Sigmoid colon (tissue), 7 donors: ENCODE data around the gene ITLN1. TPM values are rescaled to one million over a fixed set of nuclear protein-coding genes. Genes with fewer than 3 reads are reported as not detected.
"Not testable (repeated sequence)": the region's sequence is repeated elsewhere in the genome, so short reads cannot be mapped to it uniquely, and the experiment has no call there.

Experiments used
- DNase-seq: peaks from one replicate; pipeline ENCODE4 v3.0.0-alpha.2; 2019
- H3K27ac ChIP-seq, 4 donors: fragments of 200-600 bp; sonication (generic); one replicate each; pipeline ENCODE4 v1.5.1; 2016 to 2019; ENCODE audit warnings: mild to moderate bottlenecking in 1 of 4
- H3K27me3 ChIP-seq, 3 donors: fragments of 200-600 bp; sonication (generic); one replicate each; pipeline ENCODE4 v1.5.1; 2019; ENCODE audit warnings: mild to moderate bottlenecking in 1 of 3
- H3K36me3 ChIP-seq, 4 donors: fragments of 200-600 bp; sonication (generic); one replicate each; pipeline ENCODE4 v1.5.1; 2016 to 2019
- H3K4me1 ChIP-seq, 4 donors: fragments of 200-600 bp; sonication (generic); one replicate each; pipeline ENCODE4 v1.5.1; 2017 to 2019
- H3K4me3 ChIP-seq, 4 donors: fragments of 200-600 bp; sonication (generic); one replicate each; pipeline ENCODE4 v1.5.1; 2017 to 2019; ENCODE audit warnings: mild to moderate bottlenecking in 2 of 4, moderate library complexity in 1 of 4
- H3K9me3 ChIP-seq, 4 donors: fragments of 200-600 bp in 3 of 4; sonication (generic) in 3 of 4; one replicate each; pipeline versions ENCODE4 v1.5.1 to v1.6.1; 2013 to 2019
- EP300 ChIP-seq, 4 donors: sonication (generic); formaldehyde crosslinking; IDR thresholded peaks; one replicate each; pipeline ENCODE4 v1.6.1; 2017; ENCODE audit warnings: antibody characterized with exemption in 4 of 4
- POLR2A ChIP-seq, 2 donors: fragments of 450-650 bp; IDR thresholded peaks; one replicate each; pipeline ENCODE4 v1.6.1; 2016; ENCODE audit warnings: antibody characterized with exemption in 2 of 2, mild to moderate bottlenecking in 2 of 2, moderate library complexity in 2 of 2
- POLR2AphosphoS5 ChIP-seq, 4 donors: sonication (generic); formaldehyde crosslinking; IDR thresholded peaks; one replicate each; pipeline ENCODE4 v1.6.1; 2017; ENCODE audit warnings: antibody characterized with exemption in 4 of 4
- WGBS, 2 donors: extraction: QIAGEN DNeasy Blood & Tissue Kit; methylation state at CpG; one replicate each; pipeline ENCODE4 v1.1.7; 2013; 5-methylcytosine and 5-hydroxymethylcytosine counted together
- intact Hi-C: fragments of 100-400 bp; cut with DNase I; formaldehyde crosslinking; loops from one replicate; pipeline ENCODE4 v1.15.1; 2023
- polyA plus RNA-seq, 3 donors: library from polyadenylated mRNA; stranded (reverse); fragments of 200-250 nt; gene quantifications; one replicate each; pipeline ENCODE4 v1.2.3, GENCODE V29; 2013
- total RNA-seq, 4 donors: library from RNA; depleted of rRNA; stranded (reverse); fragments of >200 nt; gene quantifications; one replicate each; pipeline ENCODE4 v1.1.0, GENCODE V29; 2016
- TF ChIP-seq, protein P1 (sequence below), 4 experiments: fragments of 450-650 bp in 3 of 4; fragments of 200-600 bp in 1 of 4; IDR thresholded peaks; one replicate each; pipeline ENCODE4 v1.5.1; 2016 to 2019; ENCODE audit warnings: antibody characterized with exemption in 4 of 4, mild to moderate bottlenecking in 3 of 4, moderate library complexity in 2 of 4
- donor health status: healthy with polysubstance abuse.
- donor health status: Bipolar disorder and iron deficiency.
- donor health status: healthy.

The ITLN1 gene
- total and polyA plus RNA-seq, 7 donors: 0.66 to 478 (median 175) TPM; not detected in 2

DNA sequence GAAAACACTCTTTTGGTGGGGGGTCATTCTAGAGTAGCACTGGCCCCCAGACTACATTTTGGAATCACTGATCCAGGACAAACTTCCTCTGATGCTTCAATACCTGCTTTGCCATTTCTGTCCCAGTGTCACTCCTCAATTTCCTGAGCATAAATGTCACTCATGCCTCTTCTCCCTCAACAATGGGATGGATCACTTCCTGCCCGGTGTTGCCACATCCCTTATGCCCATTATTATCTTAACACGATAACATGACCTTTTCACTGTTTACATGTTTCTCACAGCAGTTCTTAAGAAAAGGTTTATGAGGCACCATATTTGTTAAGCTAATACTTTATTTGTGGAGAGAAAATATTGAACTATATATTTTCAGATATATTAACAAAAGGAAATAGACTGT is 3.9 kb upstream of the ITLN1 start:
- no peak for DNase-seq
- intact Hi-C loops: no loop called here
- peaks cover 0 to 5% (median 0%) of the 10 kb centered on the region in 3 donors for H3K27me3 ChIP-seq
- 17 to 51% methylated on average over 2 of the region's 2 CpGs for WGBS, 2 donors
- peaks cover 0 to 2% (median 0%) of the 10 kb centered on the region in 4 donors for H3K9me3 ChIP-seq
- H3K4me3 ChIP-seq: no peak overlapping the region
- H3K27ac ChIP-seq: no peak overlapping the region
- H3K36me3 ChIP-seq: no peaks in the 10 kb centered on the region
- H3K4me1 ChIP-seq: no peaks in the 10 kb centered on the region
- no peak for TF ChIP-seq EP300 (IDR thresholded peaks at IDR 0.05)

DNA sequence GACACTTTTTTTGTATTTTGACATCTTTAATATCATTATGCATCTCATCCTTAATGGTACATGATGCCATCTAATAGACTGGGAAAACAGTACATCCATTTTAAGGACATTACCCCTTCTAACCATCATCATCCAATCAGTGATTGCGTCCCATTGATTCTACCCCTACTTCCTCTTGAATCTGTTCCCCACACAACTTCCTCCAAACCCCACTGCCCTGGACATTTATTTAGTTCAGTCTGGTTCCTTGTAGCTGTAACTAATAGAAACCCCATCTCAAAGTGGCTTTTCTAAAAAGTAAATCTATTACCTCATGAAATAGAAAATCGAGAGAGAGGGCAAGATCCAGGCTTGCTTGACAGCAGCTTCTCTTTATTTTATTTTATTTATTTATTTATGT is 2.1 kb upstream of the ITLN1 start:
- H3K9me3 ChIP-seq: no peaks in the 10 kb centered on the region
- H3K36me3 ChIP-seq: no peaks in the 10 kb centered on the region
- DNase-seq: no peak
- no peaks in the 10 kb centered on the region for H3K4me1 ChIP-seq
- TF ChIP-seq, protein P1, sequence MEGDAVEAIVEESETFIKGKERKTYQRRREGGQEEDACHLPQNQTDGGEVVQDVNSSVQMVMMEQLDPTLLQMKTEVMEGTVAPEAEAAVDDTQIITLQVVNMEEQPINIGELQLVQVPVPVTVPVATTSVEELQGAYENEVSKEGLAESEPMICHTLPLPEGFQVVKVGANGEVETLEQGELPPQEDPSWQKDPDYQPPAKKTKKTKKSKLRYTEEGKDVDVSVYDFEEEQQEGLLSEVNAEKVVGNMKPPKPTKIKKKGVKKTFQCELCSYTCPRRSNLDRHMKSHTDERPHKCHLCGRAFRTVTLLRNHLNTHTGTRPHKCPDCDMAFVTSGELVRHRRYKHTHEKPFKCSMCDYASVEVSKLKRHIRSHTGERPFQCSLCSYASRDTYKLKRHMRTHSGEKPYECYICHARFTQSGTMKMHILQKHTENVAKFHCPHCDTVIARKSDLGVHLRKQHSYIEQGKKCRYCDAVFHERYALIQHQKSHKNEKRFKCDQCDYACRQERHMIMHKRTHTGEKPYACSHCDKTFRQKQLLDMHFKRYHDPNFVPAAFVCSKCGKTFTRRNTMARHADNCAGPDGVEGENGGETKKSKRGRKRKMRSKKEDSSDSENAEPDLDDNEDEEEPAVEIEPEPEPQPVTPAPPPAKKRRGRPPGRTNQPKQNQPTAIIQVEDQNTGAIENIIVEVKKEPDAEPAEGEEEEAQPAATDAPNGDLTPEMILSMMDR (IDR thresholded peaks at IDR 0.05): no peak
- no peak for TF ChIP-seq POLR2A (IDR thresholded peaks at IDR 0.05)
- TF ChIP-seq POLR2AphosphoS5 (IDR thresholded peaks at IDR 0.05): no peak
- TF ChIP-seq EP300 (IDR thresholded peaks at IDR 0.05): no peak
- H3K4me3 ChIP-seq: no peak overlapping the region
- no peak overlapping the region for H3K27ac ChIP-seq
- peaks cover 0 to 5% (median 0%) of the 10 kb centered on the region in 3 donors for H3K27me3 ChIP-seq
- WGBS, 2 donors: 80 to 84% methylated on average over 2 of the region's 2 CpGs
- intact Hi-C loops: no loop called here

DNA sequence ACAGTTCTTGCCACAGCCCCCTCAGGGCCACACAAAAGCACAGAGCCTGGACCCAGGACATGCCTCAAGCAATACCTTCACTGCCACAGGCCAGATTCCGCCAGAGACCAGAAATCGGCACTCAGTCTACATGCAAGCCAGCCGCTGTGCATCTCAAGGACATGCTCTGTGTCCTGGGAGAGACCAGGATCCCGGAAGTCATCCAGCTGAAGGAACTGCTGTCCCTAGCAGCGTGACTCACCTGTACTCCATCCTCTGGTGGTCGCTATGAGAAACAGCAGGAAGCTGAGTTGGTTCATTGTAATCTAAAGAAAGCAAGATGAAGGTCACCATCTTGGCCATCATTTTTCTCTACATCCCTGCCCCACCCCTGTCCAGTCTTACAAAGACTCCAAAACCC is 401 bp downstream of the ITLN1 start:
- H3K9me3 ChIP-seq: no peaks in the 10 kb centered on the region
- H3K27ac ChIP-seq: no peak overlapping the region
- no peaks in the 10 kb centered on the region for H3K4me1 ChIP-seq
- H3K27me3 ChIP-seq: peaks cover 0 to 5% (median 0%) of the 10 kb centered on the region in 3 donors
- TF ChIP-seq POLR2AphosphoS5 (IDR thresholded peaks at IDR 0.05): no peak
- TF ChIP-seq, protein P1 (IDR thresholded peaks at IDR 0.05): no peak
- no peak for TF ChIP-seq POLR2A (IDR thresholded peaks at IDR 0.05)
- no peak for TF ChIP-seq EP300 (IDR thresholded peaks at IDR 0.05)
- DNase-seq: no peak
- intact Hi-C loops: no loop called here
- H3K4me3 ChIP-seq: no peak overlapping the region
- WGBS, 2 donors: 83 to 85% methylated on average over 6 of the region's 6 CpGs
- H3K36me3 ChIP-seq: no peaks in the 10 kb centered on the region

DNA sequence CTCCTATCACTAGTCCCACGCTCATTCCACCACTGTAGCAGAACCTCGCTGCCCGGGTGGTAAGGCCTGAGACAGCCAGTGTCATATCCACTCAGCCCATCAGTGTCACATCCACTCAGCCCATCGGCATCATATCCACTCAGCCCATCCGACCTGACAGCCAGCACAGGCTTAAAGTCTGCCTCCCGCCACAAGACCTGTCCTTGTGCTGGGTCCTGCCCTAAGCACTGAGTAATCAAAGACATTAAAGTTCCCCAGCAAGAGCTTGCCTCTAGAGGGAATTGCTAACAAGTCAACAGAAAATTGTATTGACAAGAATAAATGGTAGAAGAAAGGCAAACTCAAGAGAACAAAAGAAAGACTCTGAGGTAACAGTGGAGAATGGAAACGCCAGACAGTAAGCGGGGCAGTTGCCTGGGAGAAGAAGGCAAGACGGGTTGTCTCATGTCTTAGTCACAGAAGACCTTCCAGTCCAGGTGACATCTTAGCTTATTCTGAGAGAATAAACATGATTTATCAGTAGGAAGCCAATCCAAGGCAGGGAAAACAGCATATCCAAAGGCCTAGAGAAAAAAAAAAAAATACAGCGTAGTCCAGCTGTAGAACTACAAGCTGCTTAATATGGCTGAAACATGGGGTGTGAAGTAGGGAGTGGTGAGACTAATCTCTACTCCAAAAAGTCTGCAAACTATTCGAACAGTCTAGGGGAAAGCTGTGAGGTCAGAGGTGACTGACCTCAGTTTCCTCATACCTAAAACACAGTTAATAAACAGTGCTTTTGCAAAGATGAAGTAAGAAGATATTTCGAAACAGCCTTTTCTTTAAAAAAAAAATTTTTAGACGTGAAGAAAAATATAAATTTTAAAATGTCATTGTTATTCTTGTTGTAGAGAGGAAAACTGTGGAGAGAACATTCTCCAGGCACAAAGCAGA is 1.1 kb downstream of the ITLN1 start:
- Histone ChIP-seq H3K27me3 (peaks cover 0 to 5% (median 0%) of the 10 kb centered on the region in 3 donors), H3K4me3 (no peak overlapping the region), H3K36me3 (no peaks in the 10 kb centered on the region), H3K4me1 (no peaks in the 10 kb centered on the region), H3K9me3 (no peaks in the 10 kb centered on the region), H3K27ac (no peak overlapping the region)
- TF ChIP-seq POLR2A (IDR thresholded peaks at IDR 0.05) (no peak), EP300 (IDR thresholded peaks at IDR 0.05) (no peak), POLR2AphosphoS5 (IDR thresholded peaks at IDR 0.05) (no peak)
- TF ChIP-seq, protein P1 (IDR thresholded peaks at IDR 0.05): no peak
- intact Hi-C loops: no loop called here
- 89 to 90% methylated on average over 13 of the region's 13 CpGs for WGBS, 2 donors
- no peak for DNase-seq

DNA sequence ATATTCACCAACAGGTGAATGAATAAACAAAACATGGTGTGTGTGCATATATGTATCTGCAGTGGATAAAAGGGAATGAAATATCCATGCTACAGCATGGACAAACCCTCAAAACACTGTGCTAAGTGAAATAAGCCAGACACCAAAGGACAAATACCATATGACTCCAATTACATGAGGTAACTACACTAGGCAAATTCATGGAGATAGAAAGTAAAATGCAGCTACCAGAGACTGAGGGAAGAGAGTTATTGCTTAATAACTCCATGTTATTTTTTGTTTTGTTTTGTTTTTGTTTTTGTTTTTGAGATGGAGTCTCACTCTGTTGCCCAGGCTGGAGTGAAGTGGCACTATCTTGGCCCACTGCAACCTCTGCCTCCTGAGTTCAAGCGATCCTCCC is 2.4 kb downstream of the ITLN1 start:
- H3K4me3 ChIP-seq: no peak overlapping the region
- 96 to 98% methylated on average over 1 of the region's 1 CpG for WGBS, 2 donors
- no peaks in the 10 kb centered on the region for H3K4me1 ChIP-seq
- H3K27me3 ChIP-seq: peaks cover 0 to 5% (median 0%) of the 10 kb centered on the region in 3 donors
- TF ChIP-seq POLR2AphosphoS5 (IDR thresholded peaks at IDR 0.05): no peak
- TF ChIP-seq EP300 (IDR thresholded peaks at IDR 0.05): no peak
- no peak for TF ChIP-seq POLR2A (IDR thresholded peaks at IDR 0.05)
- TF ChIP-seq, protein P1 (IDR thresholded peaks at IDR 0.05): no peak
- H3K27ac ChIP-seq: no peak overlapping the region
- H3K36me3 ChIP-seq: no peaks in the 10 kb centered on the region
- H3K9me3 ChIP-seq: no peaks in the 10 kb centered on the region
- intact Hi-C loops: no loop called here
- DNase-seq: no peak

DNA sequence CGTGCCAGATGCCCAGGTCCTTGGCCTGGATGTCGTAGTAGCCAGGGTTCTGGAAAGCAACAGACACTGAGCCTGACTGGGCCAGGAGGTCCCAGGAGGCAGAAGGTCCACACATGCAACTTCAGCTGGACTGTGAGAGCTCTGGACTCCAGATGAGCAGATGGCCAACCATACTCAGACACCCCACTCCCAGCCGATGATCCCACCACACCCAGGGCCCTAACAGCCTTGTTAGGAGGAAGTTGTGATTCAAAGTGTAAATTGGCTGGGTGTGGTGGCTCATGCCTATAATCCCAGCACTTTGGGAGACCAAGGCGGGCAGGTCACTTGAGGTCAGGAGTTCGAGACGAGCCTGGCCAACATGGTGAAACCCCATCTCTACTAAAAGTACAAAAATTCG is 3.7 kb downstream of the ITLN1 start:
- DNase-seq, H3K9me3 ChIP-seq, H3K36me3 ChIP-seq, H3K4me3 ChIP-seq, H3K4me1 ChIP-seq, H3K27me3 ChIP-seq, intact Hi-C loops, H3K27ac ChIP-seq: not testable (repeated sequence)
- 59 to 78% methylated on average over 7 of the region's 7 CpGs for WGBS, 2 donors
